Ovary (tissue), 3 donors: ENCODE results near the gene TNS1.

ENCODE experiments used
- CTCF ChIP-seq, 3 donors: fragments of 450-650 bp in 2 of 3; fragments of 200-600 bp in 1 of 3; IDR thresholded peaks; one replicate each; pipeline versions ENCODE4 v1.5.1 to v1.8.0; 2016 to 2022; ENCODE audit warnings: antibody characterized with exemption in 3 of 3, mild to moderate bottlenecking in 1 of 3
- EP300 ChIP-seq: sonication (generic); formaldehyde crosslinking; IDR thresholded peaks from one replicate; pipeline ENCODE4 v1.6.1; 2017; ENCODE audit warnings: antibody characterized with exemption
- POLR2A ChIP-seq: fragments of 450-650 bp; IDR thresholded peaks from one replicate; pipeline ENCODE4 v1.6.1; 2017; ENCODE audit warnings: antibody characterized with exemption, mild to moderate bottlenecking, moderate library complexity
- donor health status: DM: no; HTN: no; CAD: no.

GRCh38 chr2:217795067-217795466 is 207.7 kb downstream of the TNS1 start:
- TF ChIP-seq CTCF (IDR thresholded peaks at IDR 0.05) (no peak), EP300 (no peak), POLR2A (no peak)
